GM21360 (cell line): ENCODE data around the gene ALOX5AP.
"Not testable (repeated sequence)": the region's sequence is repeated elsewhere in the genome, so short reads cannot be mapped to it uniquely, and the experiment has no call there.

Experiments used
- ATAC-seq: cut with Tn5 transposase; IDR thresholded peaks from one replicate; pipeline ENCODE4 v1.9.1; 2021; ENCODE audit warnings: mild to moderate bottlenecking, moderate library complexity; ENCODE audit not compliant: unreplicated experiment

Gene ALOX5AP

GRCh38 chr13:30737511-30738337, 2.4 kb downstream of the ALOX5AP start:
- ATAC-seq, result no peak

DNA sequence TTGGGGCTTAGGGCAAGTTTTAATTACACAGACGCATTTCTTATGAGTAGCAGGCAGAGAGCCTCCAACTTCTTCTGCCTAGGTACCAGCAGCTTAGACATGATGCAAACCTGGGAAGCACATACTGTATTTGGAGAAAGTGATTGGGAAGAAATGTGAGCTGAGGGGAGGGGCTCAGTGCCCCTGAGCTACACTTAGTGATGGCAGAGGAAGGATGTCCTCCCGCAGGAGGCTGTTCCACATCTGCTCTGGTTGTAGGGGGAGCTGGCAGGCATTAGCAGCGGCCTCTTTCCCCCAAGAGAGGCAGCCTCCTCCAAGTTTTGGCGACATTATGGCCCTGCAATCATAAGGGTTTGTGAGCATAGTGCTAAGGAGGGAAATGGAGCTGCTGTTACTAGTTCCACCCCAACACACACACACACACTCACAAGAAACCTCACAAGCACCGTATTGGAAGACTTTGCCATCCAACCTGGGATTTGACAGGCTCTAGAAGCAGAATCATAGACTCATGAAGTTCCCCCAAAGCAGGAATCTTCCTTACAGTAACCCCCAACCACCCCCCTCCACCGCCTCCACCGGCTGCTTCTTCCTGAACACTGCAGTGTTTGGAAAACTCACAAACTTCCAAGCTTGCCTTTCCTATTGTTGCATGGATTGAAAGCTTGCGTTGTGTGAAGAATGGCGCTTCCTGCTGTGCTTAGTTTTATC, 3.3 kb downstream of the ALOX5AP start:
- ATAC-seq, result no peak

- no peak for ATAC-seq
Measured at GRCh38 chr13:30739237-30739528, 3.8 kb downstream of the ALOX5AP start.

GRCh38 chr13:30739761-30740642, 4.7 kb downstream of the ALOX5AP start:
- ATAC-seq, result peak; percentile 40

DNA sequence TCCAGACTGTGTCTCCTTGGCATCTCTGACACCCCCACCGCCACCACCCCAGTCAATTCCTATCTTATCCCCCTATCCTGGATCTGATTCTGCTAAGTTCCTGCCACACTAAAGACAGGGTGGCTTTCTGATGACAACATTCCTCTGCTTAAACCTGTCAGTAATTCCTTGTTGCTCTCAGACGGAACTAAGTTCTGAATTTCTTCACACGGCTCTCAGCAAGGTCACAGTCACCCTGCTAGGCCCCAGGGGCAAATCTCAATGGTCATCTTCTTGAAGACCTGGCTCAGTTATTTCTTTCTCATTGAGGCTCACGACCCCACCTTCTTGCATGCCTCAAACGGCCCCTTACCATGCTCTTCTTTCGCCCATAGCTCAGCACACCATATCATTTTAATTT, 7.6 kb downstream of the ALOX5AP start:
- ATAC-seq, result no peak

DNA sequence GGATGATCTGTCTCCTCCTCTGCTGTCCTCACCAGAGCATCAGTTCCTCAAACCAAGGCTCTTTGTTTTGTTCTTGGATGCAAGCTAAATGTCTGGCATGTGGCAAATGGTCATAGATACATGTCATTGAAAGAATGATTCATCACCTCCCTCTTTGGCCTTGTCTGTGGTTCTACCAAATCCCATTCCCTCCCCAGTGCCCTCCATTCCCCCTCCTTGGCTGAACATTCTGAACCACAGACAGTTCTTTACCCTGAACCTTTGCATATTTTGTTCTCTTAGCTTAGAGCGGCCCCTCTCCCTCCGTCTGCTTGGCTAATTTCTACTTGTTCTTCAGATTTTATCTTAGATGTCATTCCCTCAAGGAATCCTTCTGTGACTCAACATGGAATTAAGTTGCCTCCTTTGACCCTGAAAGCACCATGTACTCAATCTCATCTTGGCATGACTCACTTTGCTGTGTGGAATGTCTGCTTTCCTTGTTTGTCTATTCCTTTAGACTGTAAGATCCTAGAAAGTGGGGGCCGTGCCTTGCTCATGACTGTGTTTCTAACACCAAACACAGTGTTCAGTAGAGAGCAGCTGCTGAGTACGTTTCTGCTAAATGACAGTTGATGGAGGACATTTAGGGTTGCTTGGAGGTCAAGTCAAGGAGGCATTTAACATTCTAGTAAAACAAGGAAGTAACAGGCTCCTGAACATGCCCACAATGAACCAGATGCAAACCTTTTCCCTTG, 8.1 kb downstream of the ALOX5AP start:
- no peak for ATAC-seq

- peak; percentile 89 for ATAC-seq
Measured at GRCh38 chr13:30744056-30744680, 8.8 kb downstream of the ALOX5AP start.

GRCh38 chr13:30744681-30745077, 9.3 kb downstream of the ALOX5AP start:
- ATAC-seq, result no peak

GRCh38 chr13:30745906-30746686, 10.8 kb downstream of the ALOX5AP start:
- ATAC-seq, result no peak

GRCh38 chr13:30746791-30747190, 11.4 kb downstream of the ALOX5AP start:
- no peak for ATAC-seq

DNA sequence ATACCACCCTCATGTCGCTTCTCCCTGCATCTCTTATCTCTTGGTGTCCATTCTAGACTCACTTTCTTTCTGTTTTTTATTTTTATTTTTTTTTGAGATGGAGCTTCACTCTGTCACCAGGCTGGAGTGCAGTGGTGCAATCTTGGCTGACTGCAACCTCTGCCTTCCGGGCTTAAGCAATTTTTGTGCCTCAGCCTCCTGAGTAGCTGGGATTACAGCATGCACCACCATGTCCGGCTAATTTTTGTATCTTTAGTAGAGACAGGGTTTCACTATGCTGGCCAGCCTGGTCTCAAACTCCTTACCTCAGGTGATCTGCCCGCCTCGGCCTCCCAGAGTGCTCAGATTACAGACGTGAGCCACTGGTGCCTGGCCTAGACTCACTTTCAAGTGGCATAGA, 12.5 kb downstream of the ALOX5AP start:
- not testable (repeated sequence) for ATAC-seq

- ATAC-seq, result no peak
Measured at GRCh38 chr13:30748717-30749116, 13.4 kb downstream of the ALOX5AP start.

DNA sequence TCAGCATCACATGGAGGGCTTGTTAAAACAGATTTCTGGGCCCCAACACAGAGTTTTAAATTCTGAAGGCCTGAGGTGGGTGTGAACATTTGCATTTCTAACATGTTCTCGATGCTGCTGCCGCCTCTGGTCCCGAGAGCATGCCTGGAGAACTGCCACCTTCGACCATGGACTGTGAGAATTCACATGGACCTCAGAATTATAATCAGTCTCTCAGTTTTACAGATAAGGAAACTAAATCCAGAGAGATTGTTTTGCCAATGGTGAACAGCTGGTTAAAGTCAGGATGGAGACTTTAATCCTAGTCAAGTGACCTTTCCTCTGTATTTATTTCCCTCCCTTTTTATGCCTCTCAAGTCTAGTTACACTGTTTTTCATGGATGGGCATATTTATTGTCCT, 14.7 kb downstream of the ALOX5AP start:
- no peak for ATAC-seq

DNA sequence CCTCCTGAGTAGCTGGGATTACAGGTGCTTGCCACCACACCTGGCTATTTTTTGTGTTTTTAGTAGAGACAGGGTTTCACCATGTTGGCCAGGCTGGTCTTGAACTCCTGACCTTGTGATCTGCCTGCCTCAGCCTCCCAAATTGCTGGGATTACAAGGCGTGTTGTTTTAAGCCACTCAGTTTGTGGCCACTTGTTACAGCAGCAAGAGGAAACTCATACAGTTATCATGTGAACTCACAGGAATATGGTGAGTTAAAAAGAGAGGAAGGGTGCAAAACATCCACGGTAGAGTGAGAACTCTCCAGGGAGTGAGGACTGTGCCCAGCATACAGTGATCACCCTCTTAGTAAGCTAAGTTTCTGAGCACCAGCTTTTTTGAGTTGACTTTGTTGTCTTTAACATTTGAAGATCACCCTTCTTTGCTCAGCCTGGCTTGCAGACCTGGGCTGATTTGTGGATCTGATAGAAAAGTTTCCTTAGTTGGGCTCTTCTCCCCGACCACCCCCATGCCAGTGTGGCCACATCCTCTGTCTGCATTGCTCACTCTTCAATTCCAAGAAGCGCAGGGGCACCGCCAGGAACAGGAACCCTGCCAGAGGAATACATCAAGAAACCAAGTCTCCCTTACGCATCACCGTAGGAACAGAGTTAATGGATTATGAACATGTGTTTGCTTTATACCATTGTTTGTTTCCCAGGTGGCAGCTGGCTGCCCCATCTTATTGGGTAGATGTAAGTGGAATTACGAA, 16.0 kb downstream of the ALOX5AP start:
- ATAC-seq, result no peak

- ATAC-seq, result no peak
Measured at GRCh38 chr13:30752201-30752797, 17.0 kb downstream of the ALOX5AP start.

- no peak for ATAC-seq
Measured at GRCh38 chr13:30753030-30753616, 17.8 kb downstream of the ALOX5AP start.

- no peak for ATAC-seq
Measured at GRCh38 chr13:30755678-30756077, 20.3 kb downstream of the ALOX5AP start.
